Astrocyte (in vitro differentiated cells and primary cell): ENCODE measurements around the gene TBC1D12.

Experiments
- CTCF ChIP-seq: IDR thresholded peaks from 2 replicates; pipeline ENCODE4 v1.5.1; 2011; ENCODE audit warnings: low read depth, mild to moderate bottlenecking, inconsistent platforms, low read length, moderate library complexity; ENCODE audit not compliant: insufficient read depth
- EZH2 ChIP-seq: IDR thresholded peaks from 2 replicates; pipeline ENCODE4 v1.6.1; 2012; ENCODE audit warnings: mild to moderate bottlenecking, low read length, inconsistent platforms; ENCODE audit not compliant: insufficient read depth

DNA sequence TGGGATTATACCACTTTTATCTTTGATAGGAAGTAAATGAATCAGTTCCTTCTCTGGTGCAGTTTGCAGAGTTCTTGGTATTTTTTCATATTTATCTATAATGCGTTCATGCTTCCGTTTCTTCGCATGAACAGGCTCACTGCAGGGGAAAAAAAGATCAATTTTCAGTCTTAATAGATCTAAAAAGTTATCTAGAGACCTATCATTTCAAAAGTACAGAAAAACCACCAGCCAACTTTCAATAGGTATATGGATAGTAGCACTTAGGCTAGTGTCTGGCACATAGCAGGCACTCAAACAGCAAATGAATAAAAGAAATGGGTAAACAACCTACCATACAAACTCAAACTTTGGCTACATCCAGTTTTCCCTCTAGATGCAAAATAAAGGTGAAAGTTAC lies 45.1 kb upstream of the TBC1D12 start:
- TF ChIP-seq CTCF (no peak), EZH2 (no peak)
